GM18951 (cell line): Measurements from ENCODE around the gene FBRSL1.

Experiments
- POLR2A ChIP-seq: IDR thresholded peaks from 4 replicates; pipeline ENCODE4 v1.6.1; 2011; ENCODE audit warnings: mild to moderate bottlenecking; ENCODE audit not compliant: insufficient read length, insufficient read depth; ENCODE audit errors: extremely low read depth
- in situ Hi-C: fragments of 300-500 bp; cut with MboI; formaldehyde crosslinking; loops from one replicate; pipeline ENCODE4 v1.12.0; 2022; ENCODE audit warnings: low sequenced_read_pairs, mixed read lengths, inconsistent platforms; ENCODE audit not compliant: unreplicated experiment

Gene FBRSL1

DNA sequence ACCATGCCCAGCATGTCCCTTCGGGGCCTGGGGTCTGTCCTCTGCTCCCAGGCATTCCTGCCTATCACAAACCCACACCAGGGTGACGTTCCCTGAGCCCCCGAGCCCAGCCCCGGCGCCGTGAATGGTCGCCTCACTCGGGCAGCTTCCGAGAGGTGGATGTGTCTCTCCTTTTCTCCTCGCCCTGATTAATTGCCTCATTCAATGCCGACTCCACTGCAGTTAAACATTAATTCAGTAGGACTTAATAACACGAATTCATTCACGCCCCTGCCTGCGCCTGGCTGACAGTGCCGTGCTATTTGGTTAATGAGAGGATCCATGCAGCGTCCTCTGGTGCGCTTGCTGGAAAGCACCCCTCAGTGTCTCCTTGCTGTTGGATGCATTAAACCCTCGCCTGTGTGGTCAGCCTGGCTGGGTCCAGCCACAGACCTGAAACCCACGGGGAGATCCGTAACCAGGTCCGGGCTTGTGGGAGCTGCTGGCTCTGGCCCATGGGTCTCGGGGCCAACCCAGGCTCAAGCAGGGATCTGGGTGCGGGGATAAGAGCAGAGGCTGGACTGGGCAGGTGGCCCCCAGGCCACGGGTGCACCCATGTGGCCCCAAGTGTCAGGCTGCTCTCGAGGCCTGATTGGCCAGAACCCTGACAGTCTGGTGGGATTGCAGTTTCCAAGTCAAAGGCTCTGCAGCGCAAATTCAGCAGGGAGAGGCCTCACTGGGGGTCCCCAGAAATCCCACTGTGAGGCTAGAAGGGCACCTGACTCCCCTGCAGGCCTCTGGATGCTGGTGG, 55.4 kb downstream of the FBRSL1 start:
- no peak for TF ChIP-seq POLR2A
- in situ Hi-C loops = no loop called here

DNA sequence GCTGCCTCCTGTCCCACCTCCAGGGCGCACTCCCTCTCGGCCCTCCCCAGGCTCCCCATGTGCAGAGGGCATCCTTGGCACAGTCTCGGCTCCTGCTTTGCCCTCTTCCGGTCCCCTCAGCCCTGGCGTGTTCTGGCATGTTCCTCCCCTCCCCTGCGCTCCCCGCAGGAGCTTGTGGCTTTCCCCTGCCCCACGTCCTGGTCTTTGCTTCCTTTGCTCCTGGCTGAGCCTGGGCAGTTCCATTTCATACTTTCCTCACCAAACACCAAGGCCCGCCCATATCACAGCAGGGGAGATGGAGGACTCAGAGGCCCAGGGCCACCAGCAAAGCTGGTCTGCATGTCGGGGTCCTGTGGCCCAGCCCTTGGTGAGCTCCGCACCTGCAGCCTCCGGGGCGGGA, 56.0 kb downstream of the FBRSL1 start:
- TF ChIP-seq POLR2A = no peak
- in situ Hi-C loops = no loop called here

DNA sequence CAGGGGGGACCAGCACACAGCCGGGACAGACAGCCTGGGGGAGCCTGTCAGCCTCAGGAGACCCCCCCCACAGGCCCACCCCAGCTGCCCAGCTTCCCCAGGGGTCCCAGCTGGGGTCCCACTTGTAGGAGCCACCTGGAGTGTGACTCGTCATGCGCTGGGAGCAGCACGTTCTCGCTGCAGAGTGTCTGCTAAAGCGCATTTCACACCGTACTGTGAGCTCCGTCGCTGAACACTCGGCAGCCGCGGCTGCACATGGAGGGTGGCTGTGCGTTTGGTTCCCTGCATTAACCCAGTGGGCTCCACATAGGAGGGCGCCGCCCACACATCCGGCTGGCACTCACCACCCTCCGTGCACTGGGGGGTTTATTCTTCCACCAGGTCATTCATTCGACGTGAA, 56.7 kb downstream of the FBRSL1 start:
- no peak for TF ChIP-seq POLR2A

DNA sequence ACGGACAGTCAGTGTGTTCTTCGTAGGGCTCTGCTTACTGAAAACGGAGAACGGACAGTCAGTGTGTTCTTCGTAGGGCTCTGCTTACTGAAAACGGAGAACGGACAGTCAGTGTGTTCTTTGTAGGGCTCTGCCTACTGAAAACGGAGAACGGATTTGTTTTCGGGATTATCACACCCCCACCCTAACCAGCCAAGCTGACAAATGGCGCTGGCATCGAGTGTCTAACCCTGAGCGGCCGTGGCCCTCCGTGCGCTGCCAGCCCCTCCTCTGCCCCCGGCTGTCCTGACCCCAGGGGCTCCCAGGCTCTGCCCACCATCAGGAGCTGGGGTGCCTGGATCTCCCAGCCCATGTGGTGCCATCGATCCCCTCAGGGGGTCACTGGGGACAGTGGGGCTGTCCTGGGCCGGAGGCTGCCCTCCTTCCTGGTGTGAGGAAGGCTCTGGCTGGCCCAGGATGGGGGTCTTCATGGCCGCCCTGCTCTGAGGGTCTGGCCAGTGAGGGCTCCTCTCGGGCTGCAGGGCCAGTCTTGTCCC, 57.3 kb downstream of the FBRSL1 start:
- TF ChIP-seq POLR2A = no peak
- in situ Hi-C loops = no loop called here

More for the DNA sequence above, 56.7 kb downstream of the FBRSL1 start:
- in situ Hi-C loops = no loop called here

DNA sequence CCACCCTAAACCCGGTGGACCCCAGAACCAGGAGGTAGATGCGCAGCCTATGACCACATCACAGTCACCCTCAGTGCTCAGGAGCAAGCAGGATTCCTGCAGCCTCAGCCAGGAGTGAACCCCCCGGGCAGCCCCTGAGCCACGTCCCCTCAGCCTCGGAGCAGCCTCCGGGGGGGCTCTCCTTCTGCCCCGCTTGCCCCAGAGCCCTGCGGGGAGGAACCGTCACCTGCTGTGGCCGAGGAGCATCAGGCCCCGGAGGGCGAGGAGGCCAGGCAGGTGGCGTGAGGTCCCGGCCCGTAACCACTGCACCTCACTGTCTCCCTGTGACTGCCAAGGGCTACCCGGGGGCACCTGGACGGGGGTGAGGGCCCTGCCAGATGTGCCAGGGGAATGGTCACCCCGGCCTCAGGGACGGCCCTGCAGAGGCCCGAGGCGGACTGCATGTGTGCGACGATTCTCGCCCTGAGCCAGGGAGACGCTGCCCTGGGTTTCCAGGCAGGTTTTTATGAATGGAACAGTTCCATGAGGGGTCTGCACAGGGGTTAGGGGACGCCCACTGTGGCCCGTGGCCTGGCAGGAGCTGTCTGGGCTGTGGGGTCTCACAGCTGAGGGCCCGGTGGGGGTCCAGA, 58.6 kb downstream of the FBRSL1 start:
- in situ Hi-C loops = no loop called here
- no peak for TF ChIP-seq POLR2A

DNA sequence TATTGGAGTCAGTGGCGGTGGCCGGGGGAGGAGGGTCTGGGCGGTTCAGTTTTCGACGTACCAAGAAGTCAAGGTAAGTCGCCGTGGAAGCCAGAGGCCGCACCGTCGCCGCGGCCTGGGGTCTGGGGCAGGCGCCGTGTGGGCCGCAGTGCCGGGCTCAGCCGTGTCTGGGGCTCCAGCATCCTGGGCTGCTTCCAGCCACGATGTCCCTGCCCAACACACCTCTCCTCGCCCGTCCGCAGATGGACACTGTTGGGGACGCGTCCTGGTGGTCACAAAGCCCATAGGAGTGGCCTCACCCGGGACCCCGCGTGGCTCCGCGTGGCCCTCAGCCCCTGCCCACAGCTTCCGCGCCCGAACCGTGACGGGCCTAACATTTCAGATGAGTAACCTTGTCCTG, 59.1 kb downstream of the FBRSL1 start:
- in situ Hi-C loops = no loop called here
- no peak for TF ChIP-seq POLR2A

DNA sequence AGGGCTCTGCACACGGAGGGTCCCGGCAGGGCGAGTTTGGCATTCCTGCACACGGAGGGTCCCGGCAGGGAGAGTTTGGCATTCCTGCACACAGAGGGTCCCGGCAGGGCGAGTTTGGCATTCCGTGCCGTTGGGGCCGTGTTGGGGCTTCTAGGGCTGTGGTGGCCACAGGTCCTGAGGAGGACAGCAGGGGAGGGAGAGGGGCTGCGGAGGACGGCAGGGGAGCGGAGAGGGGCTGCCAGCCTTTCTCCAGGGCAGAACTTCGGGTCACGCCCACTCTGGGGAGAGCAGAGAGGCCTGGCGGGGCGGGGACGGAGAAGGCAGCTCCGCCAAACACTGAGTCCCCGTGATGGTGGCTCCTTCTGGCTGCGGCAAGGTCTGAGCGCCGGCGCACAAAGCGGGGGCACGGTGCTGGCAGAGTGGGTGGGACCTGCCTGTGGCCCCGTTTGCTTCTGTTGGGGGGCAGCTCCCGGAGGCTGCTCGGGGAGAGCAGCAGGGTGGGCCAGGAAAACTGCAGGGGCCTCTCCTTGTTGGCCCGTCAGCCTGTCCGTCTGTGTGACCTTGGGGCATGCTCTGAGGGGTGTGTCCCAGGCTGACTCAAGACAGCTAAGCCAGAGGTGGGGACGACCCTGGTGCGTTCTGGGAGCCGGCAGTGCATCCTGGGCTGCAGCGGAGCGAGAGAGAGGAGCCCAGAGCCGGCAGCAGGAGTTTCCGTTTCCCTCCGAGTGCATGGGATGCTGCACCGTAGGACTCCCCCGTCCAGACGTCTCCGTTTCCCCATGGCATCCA, 60.3 kb downstream of the FBRSL1 start:
- in situ Hi-C loops = no loop called here
- TF ChIP-seq POLR2A = no peak

DNA sequence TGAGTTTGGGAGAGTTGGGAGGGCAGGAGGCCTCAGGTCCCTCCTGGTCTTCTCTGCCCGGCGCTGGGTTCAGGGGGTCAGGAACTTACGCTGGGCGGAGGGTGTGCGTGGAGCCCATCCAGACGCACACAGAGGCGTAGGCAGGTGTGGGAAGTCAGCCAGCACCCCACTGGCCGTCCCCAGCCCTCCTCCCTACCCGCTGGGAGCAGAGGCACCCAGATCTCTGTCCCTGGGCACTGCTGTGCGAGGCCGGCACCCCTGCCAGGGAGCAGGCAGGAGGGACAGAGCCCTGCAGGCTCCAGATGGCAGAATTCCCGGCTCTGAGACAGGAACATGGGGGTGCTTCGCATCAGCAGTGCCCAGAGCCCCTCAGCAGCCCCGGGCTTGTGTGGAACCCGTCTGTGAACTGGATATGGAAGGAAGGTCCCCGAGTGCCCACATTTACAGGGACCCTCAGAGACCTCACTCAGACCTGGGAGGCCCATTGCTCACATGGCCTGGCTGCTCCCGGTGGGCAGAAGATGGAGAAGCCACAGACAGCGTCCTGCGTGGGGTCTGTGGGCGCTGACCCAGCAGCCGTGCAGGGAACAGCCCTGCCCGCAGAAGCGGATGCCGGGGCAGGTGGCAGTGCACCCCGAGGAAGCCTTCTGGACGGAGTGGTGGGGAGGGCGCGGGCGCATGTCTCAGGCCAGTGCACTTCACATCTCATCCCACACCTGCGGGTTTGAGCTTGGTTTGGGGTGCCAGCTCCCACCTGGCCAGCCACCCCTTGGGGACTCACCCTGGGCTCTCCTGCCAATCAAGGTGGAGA, 61.1 kb downstream of the FBRSL1 start:
- in situ Hi-C loops = no loop called here
- no peak for TF ChIP-seq POLR2A

DNA sequence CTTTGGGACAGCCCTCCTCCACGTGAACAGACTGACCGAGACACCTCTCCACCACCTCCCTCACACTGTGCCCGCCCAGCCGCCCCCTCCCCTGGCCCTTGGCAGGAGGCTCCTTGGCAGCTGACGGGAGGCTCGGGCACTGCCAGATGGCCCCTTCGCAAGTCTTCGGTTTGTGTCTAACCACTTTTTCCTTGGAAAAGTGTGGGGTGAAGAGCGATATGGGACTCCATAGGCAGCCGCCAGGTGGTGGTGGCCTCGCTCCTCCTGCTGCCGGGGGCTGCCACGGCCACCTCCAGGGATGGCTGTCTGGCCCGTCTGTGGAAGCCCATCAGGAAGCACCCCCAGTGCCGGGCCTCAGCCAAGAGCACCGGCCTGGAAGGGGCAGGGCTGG, 61.7 kb downstream of the FBRSL1 start:
- no peak for TF ChIP-seq POLR2A
- in situ Hi-C loops = no loop called here

DNA sequence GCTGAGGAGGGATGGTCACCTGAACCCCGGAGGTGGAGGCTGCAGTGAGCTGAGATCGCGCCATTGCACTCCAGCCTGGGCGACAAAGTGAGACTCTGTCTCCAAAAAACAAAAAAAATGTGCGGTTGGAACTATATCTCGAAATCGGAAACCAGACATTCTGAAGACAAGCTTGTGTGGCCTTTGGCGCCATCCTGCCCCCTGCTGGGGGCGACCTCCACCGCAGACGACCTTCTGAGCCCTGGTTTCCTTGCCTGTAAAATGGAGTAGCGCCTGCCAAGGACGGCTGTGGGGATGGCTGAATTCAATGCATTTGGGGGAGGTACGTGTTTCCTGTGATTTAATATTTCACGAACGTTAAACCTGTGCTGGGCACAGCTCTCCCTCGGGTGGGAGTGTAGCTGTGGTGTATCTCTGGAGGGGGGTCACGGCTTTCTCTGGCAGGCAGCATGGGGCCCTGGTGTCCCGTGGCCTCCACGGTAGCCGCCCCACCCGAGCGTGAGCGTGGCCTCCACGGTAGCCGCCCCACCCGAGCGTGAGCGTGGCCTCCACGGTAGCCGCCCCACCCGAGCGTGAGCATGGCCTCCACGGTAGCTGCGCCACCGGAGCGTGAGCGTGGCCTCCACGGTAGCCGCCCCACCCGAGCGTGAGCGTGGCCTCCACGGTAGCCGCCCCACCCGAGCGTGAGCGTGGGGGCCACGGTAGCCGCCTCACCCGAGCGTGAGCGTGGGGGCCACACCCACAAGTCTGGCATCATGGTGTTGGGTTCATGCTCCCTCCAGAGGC, 65.1 kb downstream of the FBRSL1 start:
- no peak for TF ChIP-seq POLR2A
- in situ Hi-C loops = no loop called here

DNA sequence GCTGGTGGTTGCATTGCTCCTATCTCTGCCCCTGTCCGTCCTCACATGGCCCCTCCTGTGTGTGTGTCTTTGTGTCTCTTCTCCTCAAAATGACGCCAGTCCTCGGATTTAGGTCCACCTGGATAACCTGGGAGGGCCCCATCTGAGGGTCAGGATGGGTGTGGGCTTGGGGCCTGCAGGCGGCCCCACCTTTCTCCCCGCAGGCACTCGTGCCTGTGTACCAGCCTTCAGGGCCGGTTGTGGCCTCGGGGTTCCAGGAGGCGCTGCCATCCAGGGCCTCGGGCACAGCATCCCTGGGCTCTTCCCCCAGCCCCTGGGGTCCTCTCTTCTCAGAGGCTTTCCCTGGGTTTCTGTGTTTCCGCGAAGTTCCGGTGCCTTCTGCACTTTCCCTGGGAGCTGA, 65.7 kb downstream of the FBRSL1 start:
- in situ Hi-C loops = no loop called here
- no peak for TF ChIP-seq POLR2A

DNA sequence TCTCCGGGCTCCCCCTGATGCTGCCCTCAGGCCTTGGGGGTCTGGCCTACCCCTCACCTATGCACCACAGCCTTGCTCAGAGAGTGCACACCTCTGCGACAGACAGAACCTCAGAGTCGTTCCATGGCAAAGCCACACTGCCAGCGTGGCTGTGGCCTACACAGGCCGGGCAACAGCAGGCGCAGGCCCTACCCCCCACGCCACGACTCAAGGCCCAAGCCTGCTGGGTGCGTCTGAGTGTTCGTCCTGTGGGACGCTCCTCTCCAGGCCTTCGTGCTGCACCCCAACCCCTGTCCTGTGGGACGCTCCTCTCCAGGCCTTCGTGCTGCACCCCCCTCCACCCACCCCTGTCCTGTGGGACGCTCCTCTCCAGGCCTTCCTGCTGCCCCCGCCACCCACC, 66.3 kb downstream of the FBRSL1 start:
- in situ Hi-C loops = no loop called here

More for the DNA sequence above, 66.3 kb downstream of the FBRSL1 start:
- TF ChIP-seq POLR2A = no peak
